Nephron (organoid): ENCODE data around the gene DIP2C.

Experiments used
- H3K27ac Mint-ChIP-seq, 3 experiments: 2 replicates each; pipeline ENCODE4 v1.8.0; 2020; ENCODE audit warnings: mixed read lengths in 3 of 3, mild to moderate bottlenecking in 2 of 3, moderate library complexity in 1 of 3
- H3K27me3 Mint-ChIP-seq: 2 replicates; pipeline ENCODE4 v1.8.0; 2021; ENCODE audit warnings: low read depth, mild to moderate bottlenecking, moderate library complexity, mixed read lengths
- H3K36me3 Mint-ChIP-seq: 2 replicates; pipeline ENCODE4 v1.8.0; 2020; ENCODE audit warnings: low read depth, mixed read lengths
- H3K4me1 Mint-ChIP-seq: 2 replicates; pipeline ENCODE4 v1.8.0; 2020; ENCODE audit warnings: mixed read lengths
- H3K4me3 Mint-ChIP-seq, 3 experiments: 2 replicates each; pipeline ENCODE4 v1.8.0; 2020; ENCODE audit warnings: mild to moderate bottlenecking in 3 of 3, mixed read lengths in 3 of 3, moderate library complexity in 2 of 3
- H3K9me3 Mint-ChIP-seq: 2 replicates; pipeline ENCODE4 v1.8.0; 2020; ENCODE audit warnings: mixed read lengths
- CTCF ChIP-seq, 3 experiments: fragments of 200-600 bp; sonication (generic); IDR thresholded peaks; one replicate each; pipeline ENCODE4 v1.5.0; 2021; ENCODE audit warnings: antibody characterized with exemption in 3 of 3; ENCODE audit not compliant: unreplicated experiment in 3 of 3

The DIP2C gene

DNA sequence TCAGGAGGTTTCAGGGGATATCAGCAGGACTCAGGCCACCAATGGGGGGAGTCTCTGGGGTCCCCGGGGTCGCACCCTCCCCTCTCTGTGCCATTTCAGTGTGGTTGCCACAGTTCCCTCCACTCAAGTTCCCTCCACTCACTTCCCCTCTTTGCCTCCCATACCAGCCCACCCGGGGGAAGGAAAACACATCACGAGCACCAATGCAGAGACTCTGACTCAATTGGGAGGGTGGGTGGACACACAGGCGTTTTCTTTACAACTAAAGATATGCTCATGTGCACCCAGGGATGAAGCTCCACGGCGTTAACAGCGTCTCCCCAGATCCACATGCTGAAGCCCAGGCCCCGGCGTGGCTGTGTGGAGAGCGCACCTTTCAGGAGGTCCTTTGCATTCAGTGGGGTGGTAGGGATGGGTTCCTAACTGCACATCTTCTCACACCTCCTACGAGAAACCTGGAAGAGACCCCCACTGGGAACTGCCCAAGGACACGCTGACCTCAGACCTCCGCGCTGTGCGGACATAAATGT, 300.1 kb downstream of the DIP2C start:
- Mint-ChIP-seq H3K9me3 (no peaks in the 10 kb centered on the region), H3K4me3 (no peak overlapping the region), H3K27ac (no peak overlapping the region), H3K36me3 (peaks cover 47% of the 10 kb centered on the region), H3K27me3 (no peaks in the 10 kb centered on the region), H3K4me1 (peaks cover 9% of the 10 kb centered on the region)
- TF ChIP-seq CTCF (IDR thresholded peaks at IDR 0.05; ENCODE audit: unreplicated experiment in 3 of 3): no peak

- no peak for TF ChIP-seq CTCF (IDR thresholded peaks at IDR 0.05; ENCODE audit: unreplicated experiment in 3 of 3)
Observed at GRCh38 chr10:388661-389045, 300.8 kb downstream of the DIP2C start.

DNA sequence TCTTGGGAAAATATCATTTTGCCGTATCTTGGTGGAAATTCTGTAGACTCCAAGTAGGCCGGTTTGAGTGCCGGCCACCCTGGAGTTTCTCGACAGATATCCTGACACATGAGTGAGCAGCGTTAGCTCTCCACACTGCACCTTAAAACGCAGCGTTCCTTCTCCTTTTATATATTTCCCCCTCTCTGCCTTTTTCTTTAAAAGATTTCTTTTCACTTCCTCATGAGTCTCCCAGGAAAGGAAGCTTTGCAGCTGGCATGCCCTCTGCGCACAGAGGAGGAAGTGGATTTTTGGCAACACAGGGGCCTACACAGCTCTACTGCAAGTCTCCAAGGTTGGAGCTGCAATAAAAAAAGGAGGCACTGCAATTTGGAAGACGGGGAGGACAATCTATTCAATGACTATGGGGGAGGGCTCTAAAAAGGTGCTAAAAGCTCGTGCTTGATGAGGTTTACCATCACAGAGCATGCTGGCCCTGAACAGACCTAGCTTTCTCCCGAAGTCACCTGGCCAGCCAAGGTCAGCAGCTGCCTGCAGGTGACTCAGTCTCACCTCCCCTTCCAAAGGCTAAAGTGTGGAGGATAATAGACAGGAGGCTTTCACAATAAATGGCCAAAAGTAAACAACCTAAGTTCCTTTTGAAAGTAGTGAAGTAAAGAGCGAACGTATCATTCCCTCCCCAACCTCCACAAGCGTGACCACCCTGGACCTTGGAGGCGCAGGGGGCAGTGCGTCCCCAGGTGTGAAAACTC, 301.4 kb downstream of the DIP2C start:
- Mint-ChIP-seq H3K36me3 (peaks cover 59% of the 10 kb centered on the region), H3K4me1 (peaks cover 7% of the 10 kb centered on the region), H3K27ac (no peak overlapping the region), H3K27me3 (no peaks in the 10 kb centered on the region), H3K4me3 (no peak overlapping the region), H3K9me3 (no peaks in the 10 kb centered on the region)
- TF ChIP-seq CTCF (IDR thresholded peaks at IDR 0.05; ENCODE audit: unreplicated experiment in 3 of 3): no peak

More at GRCh38 chr10:388661-389045, 300.8 kb downstream of the DIP2C start:
- Mint-ChIP-seq H3K4me1 (peaks cover 9% of the 10 kb centered on the region), H3K27ac (no peak overlapping the region), H3K27me3 (no peaks in the 10 kb centered on the region), H3K9me3 (no peaks in the 10 kb centered on the region), H3K4me3 (no peak overlapping the region), H3K36me3 (peaks cover 53% of the 10 kb centered on the region)

DNA sequence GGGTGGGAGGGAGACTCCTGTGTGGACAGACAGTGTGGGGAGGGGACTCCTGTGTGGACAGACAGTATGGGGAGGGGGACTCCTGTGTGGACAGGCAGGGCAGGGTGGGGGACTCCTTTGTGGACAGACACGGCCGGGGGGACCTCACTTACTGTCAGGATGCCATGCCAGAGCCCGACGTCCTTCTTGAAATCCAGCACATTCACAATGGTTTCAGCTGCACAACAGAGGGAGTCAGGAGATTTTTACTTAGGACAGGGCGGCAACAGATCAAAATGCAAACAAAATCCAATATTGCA, 301.9 kb downstream of the DIP2C start:
- no peak for TF ChIP-seq CTCF (IDR thresholded peaks at IDR 0.05; ENCODE audit: unreplicated experiment in 3 of 3)
- Mint-ChIP-seq H3K4me3 (no peak overlapping the region), H3K9me3 (no peaks in the 10 kb centered on the region), H3K36me3 (peaks cover 64% of the 10 kb centered on the region), H3K4me1 (peaks cover 1% of the 10 kb centered on the region), H3K27me3 (no peaks in the 10 kb centered on the region), H3K27ac (no peak overlapping the region)

DNA sequence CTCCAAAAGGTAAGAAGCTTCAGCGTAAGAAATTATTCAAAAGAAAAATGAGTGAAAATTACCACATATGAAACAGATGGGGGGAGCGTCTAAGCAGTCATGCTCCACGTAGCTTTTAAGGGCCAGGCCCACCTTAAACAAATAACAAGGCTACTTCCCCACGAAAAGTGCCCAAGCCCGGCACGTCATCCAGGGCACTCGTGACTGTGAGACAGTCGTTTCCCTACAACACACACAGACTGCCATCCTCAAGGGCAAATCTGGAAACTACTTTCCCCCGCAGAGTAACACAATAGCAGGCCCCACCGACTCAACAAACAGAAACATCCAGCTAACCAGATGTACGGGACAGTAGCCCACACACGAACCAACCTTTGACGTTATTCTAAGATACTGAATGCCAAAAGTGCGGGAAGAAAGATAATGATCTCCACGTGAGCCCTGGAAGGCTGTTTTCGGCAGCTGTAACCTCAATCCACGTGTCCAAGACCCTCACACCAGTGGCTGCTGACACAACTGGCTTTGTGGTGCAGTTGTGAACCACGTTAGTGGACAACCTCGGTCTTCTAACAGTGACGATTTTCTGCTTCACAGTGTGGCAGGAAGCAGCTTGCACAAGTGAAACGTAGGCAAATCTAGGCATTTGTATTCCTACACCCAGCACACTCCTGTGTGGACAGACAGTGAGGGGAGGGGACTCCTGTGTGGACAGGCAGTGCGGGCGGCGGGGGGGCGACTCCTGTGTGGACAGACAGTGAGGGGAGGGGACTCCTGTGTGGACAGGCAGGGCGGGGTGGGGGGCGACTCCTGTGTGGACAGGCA, 302.5 kb downstream of the DIP2C start:
- TF ChIP-seq CTCF (IDR thresholded peaks at IDR 0.05; ENCODE audit: unreplicated experiment in 3 of 3): no peak
- Mint-ChIP-seq H3K36me3 (peaks cover 68% of the 10 kb centered on the region), H3K4me3 (no peak overlapping the region), H3K4me1 (peaks cover under 1% of the 10 kb centered on the region), H3K27me3 (no peaks in the 10 kb centered on the region), H3K27ac (peak overlapping the region in 1 of 3 experiments; percentile 11), H3K9me3 (no peaks in the 10 kb centered on the region)
